GM19328 (cell line): ENCODE measurements around the gene SLC29A1.

Source experiments
- ATAC-seq: cut with Tn5 transposase; IDR thresholded peaks from one replicate; pipeline ENCODE4 v1.9.1; 2021; ENCODE audit warnings: mild to moderate bottlenecking, moderate library complexity; ENCODE audit not compliant: unreplicated experiment

The SLC29A1 gene

DNA sequence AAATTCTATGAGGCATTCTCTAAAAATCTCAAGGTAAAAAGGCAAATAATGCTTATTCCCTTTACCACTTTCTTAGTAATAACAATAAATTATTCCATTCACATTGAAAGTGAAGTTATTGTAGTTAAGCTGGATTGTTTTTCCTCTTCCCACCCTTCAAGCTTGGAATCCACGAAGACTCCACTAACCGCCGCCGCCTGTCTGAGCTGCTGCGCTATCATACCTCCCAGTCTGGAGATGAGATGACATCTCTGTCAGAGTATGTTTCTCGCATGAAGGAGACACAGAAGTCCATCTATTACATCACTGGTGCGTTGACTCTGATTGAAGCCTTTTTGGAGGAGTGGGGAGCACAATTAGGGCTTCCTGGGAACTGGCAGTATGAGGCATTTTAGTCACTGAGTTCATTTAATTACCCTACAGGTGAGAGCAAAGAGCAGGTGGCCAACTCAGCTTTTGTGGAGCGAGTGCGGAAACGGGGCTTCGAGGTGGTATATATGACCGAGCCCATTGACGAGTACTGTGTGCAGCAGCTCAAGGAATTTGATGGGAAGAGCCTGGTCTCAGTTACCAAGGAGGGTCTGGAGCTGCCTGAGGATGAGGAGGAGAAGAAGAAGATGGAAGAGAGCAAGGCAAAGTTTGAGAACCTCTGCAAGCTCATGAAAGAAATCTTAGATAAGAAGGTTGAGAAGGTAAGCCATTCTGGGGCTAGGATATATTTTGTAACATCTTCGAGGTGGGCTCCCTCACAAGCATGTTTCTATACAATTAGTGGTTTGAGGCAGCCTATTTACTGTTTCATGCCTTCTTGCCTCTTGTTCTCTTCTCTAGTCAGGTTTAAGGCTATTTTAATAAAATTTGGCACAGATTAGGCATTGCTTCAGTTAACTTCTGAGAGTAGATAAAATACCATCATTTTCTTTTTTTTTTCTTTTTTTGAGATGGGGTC, 28.5 kb downstream of the SLC29A1 start:
- no peak for ATAC-seq

DNA sequence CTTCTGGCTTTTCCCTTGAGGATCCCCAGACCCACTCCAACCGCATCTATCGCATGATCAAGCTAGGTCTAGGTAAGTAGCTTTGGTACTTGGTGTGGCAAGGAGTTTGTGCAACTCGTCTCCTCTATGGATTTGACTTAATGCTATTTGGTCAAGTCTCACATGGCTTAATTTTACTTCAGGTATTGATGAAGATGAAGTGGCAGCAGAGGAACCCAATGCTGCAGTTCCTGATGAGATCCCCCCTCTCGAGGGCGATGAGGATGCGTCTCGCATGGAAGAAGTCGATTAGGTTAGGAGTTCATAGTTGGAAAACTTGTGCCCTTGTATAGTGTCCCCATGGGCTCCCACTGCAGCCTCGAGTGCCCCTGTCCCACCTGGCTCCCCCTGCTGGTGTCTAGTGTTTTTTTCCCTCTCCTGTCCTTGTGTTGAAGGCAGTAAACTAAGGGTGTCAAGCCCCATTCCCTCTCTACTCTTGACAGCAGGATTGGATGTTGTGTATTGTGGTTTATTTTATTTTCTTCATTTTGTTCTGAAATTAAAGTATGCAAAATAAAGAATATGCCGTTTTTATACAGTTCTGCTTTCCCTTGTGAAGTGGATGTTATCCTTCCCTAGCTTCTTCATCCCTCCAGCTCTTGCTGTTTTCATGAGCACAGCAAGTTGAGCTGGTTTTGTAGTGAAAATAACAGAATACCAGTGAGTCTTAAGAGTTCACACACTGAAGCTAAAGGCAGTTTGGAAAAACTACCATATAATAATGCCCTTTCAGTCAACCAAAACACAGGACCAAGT, 30.1 kb downstream of the SLC29A1 start:
- ATAC-seq: no peak

DNA sequence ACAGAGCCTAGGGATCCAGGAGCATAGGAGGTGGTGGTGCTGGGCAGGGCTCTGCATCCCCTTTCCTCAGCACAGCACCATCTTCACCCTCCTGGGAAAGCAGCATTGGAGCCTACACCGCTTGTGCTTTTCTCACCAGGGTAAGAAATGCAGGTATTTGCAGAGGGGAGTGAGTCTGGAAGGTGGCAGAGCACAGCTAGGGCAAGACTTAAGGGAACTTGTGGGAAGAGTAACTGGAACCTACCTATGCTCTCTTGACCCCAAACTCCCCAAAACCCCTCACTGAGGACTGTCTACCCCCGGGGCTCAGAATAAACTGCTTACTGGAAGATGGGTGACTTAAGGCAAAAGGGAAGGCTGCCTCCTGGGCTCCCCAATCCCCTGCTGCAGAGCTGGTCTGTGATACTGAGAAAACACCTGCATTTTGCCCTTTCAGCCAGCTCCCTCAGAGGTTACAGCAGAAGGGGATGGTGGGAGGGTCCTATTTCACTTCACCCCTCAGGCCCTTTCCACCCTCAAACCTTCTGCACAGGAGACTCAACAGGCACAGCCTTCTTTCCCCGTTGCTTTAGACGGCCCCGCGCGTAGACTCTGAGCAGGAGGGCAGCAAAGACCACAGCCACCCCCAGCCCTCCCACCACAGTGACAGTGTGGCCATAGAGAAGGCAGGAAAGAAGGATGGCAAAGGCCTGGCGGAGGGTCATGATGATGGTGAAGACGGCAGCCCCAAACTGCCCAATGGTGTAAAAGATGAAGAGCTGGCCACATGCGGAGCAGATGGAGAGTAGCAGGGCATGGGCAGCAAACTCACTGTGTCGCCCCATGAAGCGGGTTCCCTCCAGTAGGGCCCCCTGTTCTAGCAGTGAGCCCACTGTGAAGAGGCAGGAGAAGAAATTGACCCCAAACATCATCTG, 31.1 kb downstream of the SLC29A1 start:
- no peak for ATAC-seq

DNA sequence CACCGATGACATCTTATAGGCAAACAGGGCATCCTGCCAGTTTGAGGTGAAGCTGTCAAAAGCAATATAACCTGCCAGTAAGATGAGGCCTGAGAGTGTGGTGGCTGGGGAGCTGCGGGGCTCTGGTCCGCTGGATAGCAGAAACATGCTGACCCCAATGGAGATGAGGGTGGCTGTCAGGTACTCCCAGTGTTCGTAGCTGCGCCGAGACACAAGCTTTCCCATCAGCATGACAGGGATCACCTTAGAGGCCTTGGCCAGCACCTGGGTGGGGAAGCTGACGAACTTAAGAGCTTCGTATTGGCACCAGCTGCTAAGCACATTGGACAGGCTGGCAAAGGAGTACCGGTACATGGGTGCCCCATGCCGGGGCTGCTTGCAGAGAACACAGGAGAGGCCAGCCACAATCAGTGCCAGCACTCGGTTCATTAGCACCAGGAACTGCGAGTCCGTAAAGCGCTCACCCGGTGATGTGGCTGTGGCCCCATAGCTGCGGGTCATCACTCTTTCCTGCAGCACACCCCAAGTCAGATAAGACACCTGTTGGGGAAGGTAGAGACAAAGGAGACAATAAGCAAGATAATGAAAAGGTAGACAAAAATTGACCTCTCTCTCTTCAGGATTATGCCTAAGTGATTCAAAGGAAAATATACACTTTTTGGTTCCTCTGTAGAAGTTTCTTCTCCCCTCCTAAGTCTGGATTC, 31.9 kb downstream of the SLC29A1 start:
- no peak for ATAC-seq

DNA sequence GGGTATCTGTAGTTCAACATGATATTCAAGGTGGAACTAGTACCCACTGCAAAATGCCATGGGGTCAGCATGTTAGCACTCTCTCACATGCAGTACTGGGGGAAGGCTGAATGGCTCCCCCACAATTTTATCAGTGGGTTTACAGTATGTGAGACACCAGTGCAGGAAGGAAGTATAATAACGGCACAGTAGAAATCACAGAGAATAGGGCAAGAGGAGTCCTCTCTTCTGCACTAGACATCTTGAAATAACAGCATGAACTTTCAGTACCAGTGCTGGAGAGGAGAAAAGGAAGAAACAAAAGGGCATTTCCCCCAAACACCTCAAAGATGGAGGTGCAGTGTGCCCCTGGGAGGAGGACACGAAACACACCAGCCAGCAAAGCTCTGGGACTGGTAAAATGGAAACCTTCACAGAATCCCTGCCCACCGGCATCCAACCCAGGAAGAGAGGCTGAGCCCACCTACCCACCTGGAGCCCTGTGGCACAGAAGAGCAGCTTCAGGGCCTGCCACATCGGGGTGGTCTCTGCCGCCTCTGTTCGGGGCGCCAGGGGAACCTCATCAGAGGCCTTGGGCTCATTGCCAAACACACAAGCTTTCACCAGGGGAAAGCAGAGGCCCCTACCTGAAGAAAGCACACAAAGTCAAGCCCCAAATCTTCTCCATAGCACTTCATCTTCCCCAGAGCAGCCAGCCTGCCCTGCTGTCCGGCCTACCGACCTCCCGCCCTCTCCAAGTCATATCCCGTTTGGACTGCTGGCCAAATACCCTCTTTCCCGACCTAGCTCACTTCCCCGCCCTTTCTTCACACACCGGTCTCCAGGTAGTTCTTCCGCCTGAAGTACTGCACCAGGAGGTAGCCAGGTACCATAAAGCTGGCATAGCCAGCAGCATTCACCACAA, 32.7 kb downstream of the SLC29A1 start:
- ATAC-seq: no peak

DNA sequence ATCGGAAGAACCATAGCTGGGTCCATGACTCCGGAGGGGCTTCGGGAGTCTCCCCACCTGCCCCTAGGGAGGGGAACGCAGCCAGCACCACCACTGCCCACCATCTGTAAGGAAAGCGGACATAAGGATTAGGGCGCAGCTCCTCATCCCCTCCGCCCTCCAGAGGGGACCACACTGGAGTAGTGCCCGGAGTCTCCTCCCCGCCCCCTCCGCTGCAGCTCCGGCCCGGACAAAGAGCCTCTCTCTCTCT, 33.3 kb downstream of the SLC29A1 start:
- ATAC-seq: no peak

- peak; percentile 49 for ATAC-seq
Measured at GRCh38 chr6:44257025-44257752, 33.8 kb downstream of the SLC29A1 start, which contains the start of gene SLC35B2. TSS of gene SLC35B2 (minus strand) at chr6:44257528. CDS start at chr6:44257410, 118 bp downstream.

- ATAC-seq: peak; percentile 16
Measured at GRCh38 chr6:44257753-44258324, 34.4 kb downstream of the SLC29A1 start.

DNA sequence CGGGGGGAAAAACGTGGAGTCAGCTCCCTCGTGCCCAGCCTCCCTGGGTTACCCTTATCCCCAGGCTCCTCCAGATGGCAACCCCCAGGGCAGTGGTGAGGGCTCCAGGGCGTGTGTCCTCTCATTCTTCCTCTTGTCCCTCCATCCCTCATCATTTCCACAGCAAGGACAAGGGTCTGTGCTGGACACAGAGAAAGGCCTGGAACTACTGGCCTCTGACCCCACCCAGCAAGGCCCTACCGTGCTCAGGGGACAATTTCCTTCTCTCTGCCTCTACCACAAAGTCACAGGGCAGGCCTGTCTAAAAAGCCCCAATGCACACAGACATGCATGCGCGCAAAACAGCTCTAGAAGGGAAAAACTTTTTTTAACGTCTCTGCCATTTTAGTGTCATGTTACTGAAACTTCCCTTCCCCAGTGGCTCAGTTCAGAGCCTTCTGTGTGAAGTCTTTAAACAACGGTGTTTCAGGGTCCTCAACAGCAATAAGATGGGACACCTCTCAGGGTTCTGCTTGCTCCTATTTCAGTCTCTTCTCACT, 35.0 kb downstream of the SLC29A1 start:
- no peak for ATAC-seq

DNA sequence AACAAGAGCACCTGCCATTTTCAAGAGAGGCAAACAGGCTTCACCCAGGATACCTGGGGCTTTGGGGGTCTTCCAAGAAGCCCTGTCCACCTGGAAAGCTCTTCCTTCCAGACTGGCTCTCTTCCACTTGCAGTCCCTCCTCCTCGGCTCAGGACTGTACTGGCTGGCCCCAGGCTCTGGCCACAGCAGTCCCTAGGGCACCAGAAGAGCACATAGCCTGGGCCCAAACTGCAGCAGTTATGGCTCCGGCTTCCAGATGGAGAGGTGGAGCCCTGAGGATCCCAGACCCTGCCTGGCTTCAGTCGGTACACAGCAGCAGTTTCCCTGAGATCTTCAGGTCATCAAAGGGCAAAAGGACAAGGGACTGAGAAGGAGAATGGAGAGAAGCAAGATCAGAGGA, 35.5 kb downstream of the SLC29A1 start:
- no peak for ATAC-seq

- no peak for ATAC-seq
Measured at GRCh38 chr6:44260011-44260410, 36.6 kb downstream of the SLC29A1 start.

- no peak for ATAC-seq
Measured at GRCh38 chr6:44260451-44261297, 37.3 kb downstream of the SLC29A1 start.

GRCh38 chr6:44261581-44261980, 38.2 kb downstream of the SLC29A1 start:
- no peak for ATAC-seq

DNA sequence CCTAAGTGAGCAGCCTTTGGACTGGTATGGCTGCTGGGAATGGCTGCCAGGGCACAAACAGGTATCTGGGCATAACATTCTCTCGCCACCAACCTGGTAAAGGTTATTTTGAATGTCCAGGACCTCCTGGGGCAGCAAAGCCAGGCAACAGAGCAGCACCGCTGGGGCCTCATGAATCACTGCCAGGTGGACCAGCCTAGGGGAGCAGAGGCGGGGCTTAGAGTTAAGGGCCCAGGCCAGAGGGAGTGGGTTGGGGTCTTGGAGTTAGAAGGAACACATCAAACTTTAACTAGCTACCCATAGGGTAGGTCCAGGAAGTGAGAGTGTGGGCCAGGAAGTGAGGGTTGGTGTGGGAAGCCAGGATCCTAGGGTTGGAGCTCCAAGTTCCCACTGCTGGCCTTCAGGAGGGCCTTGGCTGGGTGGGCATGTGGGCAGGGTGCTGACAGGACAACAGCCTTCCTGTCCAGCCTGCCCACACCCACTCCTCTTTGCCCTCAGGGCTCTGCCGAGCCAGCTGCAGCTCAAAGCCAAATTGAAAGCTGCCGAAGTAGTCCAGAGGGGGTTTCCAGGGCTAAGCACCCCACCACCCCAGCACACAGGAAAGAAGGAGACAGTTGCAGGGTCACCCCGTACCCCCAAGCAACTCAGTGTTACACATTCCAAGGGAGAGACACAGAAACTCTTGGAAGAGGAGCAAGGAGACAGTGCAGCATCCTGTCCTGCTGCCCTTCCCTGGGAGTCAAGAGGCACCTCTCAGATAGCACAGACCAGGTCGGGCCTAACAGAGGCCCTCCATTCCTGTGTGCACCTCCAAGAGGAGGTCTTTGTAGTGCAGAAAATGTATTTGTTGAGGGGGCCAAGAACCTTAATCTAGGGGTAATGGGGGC, 39.3 kb downstream of the SLC29A1 start:
- no peak for ATAC-seq

DNA sequence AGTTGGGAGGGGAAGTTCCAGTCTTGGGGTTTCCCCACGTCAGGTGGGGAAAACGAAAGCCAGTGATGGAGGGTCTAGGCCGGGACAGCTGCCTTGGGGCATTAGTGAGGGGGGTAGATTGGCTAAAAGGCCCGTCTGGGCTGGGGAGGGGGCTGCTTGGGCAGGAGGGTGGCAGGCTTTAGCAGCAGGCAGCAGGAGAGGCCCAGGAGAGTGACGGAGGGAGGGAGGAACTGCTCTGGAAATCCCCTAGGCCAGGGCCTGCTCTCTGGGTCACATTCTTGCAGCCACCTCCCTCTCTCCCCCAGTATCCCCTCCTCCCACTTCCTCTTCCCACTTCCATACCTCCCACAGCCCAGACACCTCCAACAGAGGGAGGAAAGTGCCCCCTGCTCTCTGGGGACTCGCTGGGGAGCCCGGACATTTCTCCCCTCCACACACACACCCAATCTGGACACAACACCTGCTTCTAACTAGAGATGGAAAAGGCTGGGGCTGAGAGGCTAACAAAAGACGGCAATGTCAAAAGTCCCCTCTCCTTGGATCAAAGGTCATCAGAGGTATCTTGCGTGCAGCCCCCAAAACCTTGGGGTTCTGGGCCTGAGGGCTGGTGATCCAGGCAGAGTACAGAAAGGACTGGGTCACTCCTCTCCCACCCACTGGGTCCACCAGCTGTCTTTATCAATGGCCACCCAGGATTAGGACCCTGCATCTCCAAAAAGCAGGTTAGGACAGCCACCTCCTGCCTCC, 40.1 kb downstream of the SLC29A1 start:
- ATAC-seq: no peak
